GM12878 (cell line): ENCODE data around the gene USP10. TPM values are rescaled to one million over a fixed set of nuclear protein-coding genes. Genes with fewer than 3 reads are reported as not detected.

Experiments used
- ATAC-seq: fragments of 200-7000 bp; cut with Tn5 transposase; 3 replicates; pipeline ENCODE4 v1.9.1; 2020; ENCODE audit warnings: mild to moderate bottlenecking, moderate library complexity
- BruUV-seq: library from RNA; stranded (reverse); fragments of 400-500 nt; replicated peaks from 2 replicates; lab custom pipeline; 2021; lab: Mats Ljungman, UMichigan
- CTCF ChIA-PET: fragments of 300-600 bp; sonication (Branson Sonifier 250); formaldehyde crosslinking; extraction: SDS; loops from one replicate; lab custom pipeline; 2021; ENCODE audit warnings: inconsistent platforms; lab: Yijun Ruan, JAX
- POLR2A ChIA-PET: fragments of 350-600 bp; formaldehyde crosslinking; extraction: SDS; loops from one replicate; lab custom pipeline; 2021; ENCODE audit warnings: inconsistent platforms; lab: Charles Lee
- RAD21 ChIA-PET: fragments of 300-600 bp; sonication (Branson Sonifier 250); formaldehyde crosslinking; loops from one replicate; lab custom pipeline; 2023; ENCODE audit warnings: antibody characterized with exemption; ENCODE audit not compliant: unreplicated experiment; lab: Charles Lee
- SMC1A ChIA-PET: fragments of 300-600 bp; sonication (Branson Sonifier 250); formaldehyde crosslinking; loops from one replicate; lab custom pipeline; 2023; ENCODE audit not compliant: unreplicated experiment, uncharacterized antibody; lab: Charles Lee
- DNase-seq: peaks from one replicate; pipeline ENCODE4 v3.0.0-alpha.2; 2011; ENCODE audit warnings: low read depth, low spot score
- FAIRE-seq: peaks from 3 replicates; lab custom pipeline; 2011; peaks lifted over from hg19 to GRCh38; lab: Jason Lieb, UNC
- H2AFZ ChIP-seq: 2 replicates; pipeline ENCODE4 v1.6.0; 2011; ENCODE audit warnings: low read depth, low read length, control low read depth; ENCODE audit not compliant: control insufficient read depth
- H3K27ac ChIP-seq: 2 replicates; pipeline ENCODE4 v1.5.1; 2011; ENCODE audit warnings: control low read depth; ENCODE audit not compliant: control insufficient read depth, insufficient read depth
- H3K27me3 ChIP-seq, 2 experiments: replicated peaks in 1 of 2; 2 replicates each; pipeline versions ENCODE4 v1.6.0 to v1.6.1; 2011; ENCODE audit warnings: low read length in 1 of 2; ENCODE audit not compliant: control insufficient read depth in 2 of 2, insufficient read depth in 2 of 2
- H3K36me3 ChIP-seq, 2 experiments: 2 replicates each; pipeline ENCODE4 v1.5.1; 2011; ENCODE audit warnings: low read length in 1 of 2; ENCODE audit not compliant: control insufficient read depth in 2 of 2, insufficient read depth in 2 of 2
- H3K4me1 ChIP-seq: 2 replicates; pipeline ENCODE4 v1.6.1; 2011; ENCODE audit warnings: mild to moderate bottlenecking, low read length, moderate library complexity, mixed read lengths; ENCODE audit not compliant: control insufficient read depth, insufficient read depth
- H3K4me2 ChIP-seq: 2 replicates; pipeline ENCODE4 v1.6.0; 2011; ENCODE audit warnings: control low read depth; ENCODE audit not compliant: control insufficient read depth, insufficient read depth
- H3K4me3 ChIP-seq: fragments of 200-600 bp; sonication (generic); 2 replicates; pipeline ENCODE4 v1.5.1; 2016
- H3K79me2 ChIP-seq: 2 replicates; pipeline ENCODE4 v1.6.0; 2011; ENCODE audit warnings: low read length; ENCODE audit not compliant: control insufficient read depth, insufficient read depth
- H3K9ac ChIP-seq: 2 replicates; pipeline ENCODE4 v1.8.0; 2011; ENCODE audit warnings: low read length, control low read depth, mixed read lengths; ENCODE audit not compliant: control insufficient read depth, insufficient read depth
- H3K9me3 ChIP-seq: replicated peaks from 3 replicates; pipeline ENCODE4 v1.5.1; 2011; ENCODE audit warnings: mild to moderate bottlenecking, low read length; ENCODE audit not compliant: control insufficient read depth, insufficient read depth
- H4K20me1 ChIP-seq: 2 replicates; pipeline ENCODE4 v1.6.0; 2011; ENCODE audit not compliant: control insufficient read depth, insufficient read depth
- BMI1 ChIP-seq: fragments of 450-650 bp; IDR thresholded peaks from 2 replicates; pipeline ENCODE4 v1.6.1; 2016; ENCODE audit warnings: mild to moderate bottlenecking, moderate library complexity, borderline replicate concordance
- BRCA1 ChIP-seq: IDR thresholded peaks from 2 replicates; pipeline ENCODE4 v1.6.1; 2011; ENCODE audit warnings: low read depth, low read length, improper control_type of control experiment
- CBX3 ChIP-seq: fragments of 200-600 bp; sonication (generic); IDR thresholded peaks from 2 replicates; pipeline ENCODE4 v1.6.1; 2016; ENCODE audit warnings: low read depth, borderline replicate concordance
- CEBPZ ChIP-seq: fragments of 150-350 bp; IDR thresholded peaks from 2 replicates; pipeline ENCODE4 v1.6.1; 2016; ENCODE audit warnings: low read depth, low read length
- CREB1 ChIP-seq: IDR thresholded peaks from 2 replicates; pipeline ENCODE4 v1.6.1; 2012; ENCODE audit warnings: low read depth, mild to moderate bottlenecking, inconsistent platforms
- CREM ChIP-seq: IDR thresholded peaks from 2 replicates; pipeline ENCODE4 v1.6.1; 2014; ENCODE audit warnings: antibody characterized with exemption, low read depth
- EED ChIP-seq: sonication (generic); IDR thresholded peaks from 2 replicates; pipeline ENCODE4 v1.6.1; 2016; ENCODE audit warnings: antibody characterized with exemption, low read depth
- EP300 ChIP-seq, 2 experiments: fragments of 150-350 bp in 1 of 2; IDR thresholded peaks; 2 replicates each; pipeline ENCODE4 v1.6.1; 2011 to 2012; ENCODE audit warnings: low read depth in 2 of 2, low read length in 2 of 2, borderline replicate concordance in 1 of 2, improper control_type of control experiment in 1 of 2, inconsistent platforms in 1 of 2; ENCODE audit not compliant: control insufficient read depth in 1 of 2
- IKZF1 ChIP-seq: fragments of 450-650 bp; conservative IDR thresholded peaks from 2 replicates; pipeline ENCODE4 v1.6.1; 2017; ENCODE audit warnings: antibody characterized with exemption, mild to moderate bottlenecking
- JUND ChIP-seq: IDR thresholded peaks from 2 replicates; pipeline ENCODE4 v1.6.1; 2012; ENCODE audit warnings: low read depth, mild to moderate bottlenecking, low read length, improper control_type of control experiment, moderate library complexity
- KAT2A ChIP-seq: conservative IDR thresholded peaks from 2 replicates; pipeline ENCODE4 v1.6.1; 2011; ENCODE audit warnings: low read depth, low read length; ENCODE audit not compliant: control insufficient read depth
- NFIC ChIP-seq: IDR thresholded peaks from 2 replicates; pipeline ENCODE4 v1.6.1; 2012; ENCODE audit warnings: low read depth, mild to moderate bottlenecking, inconsistent platforms, low read length, moderate library complexity
- PAX5 ChIP-seq: IDR thresholded peaks from 2 replicates; pipeline ENCODE4 v1.6.1; 2011; ENCODE audit warnings: low read depth, low read length, borderline replicate concordance
- SKIL ChIP-seq: fragments of 450-650 bp; IDR thresholded peaks from 2 replicates; pipeline ENCODE4 v1.6.1; 2017; ENCODE audit warnings: mild to moderate bottlenecking, low read depth, inconsistent platforms; ENCODE audit not compliant: poor library complexity, severe bottlenecking
- STAT3 ChIP-seq: IDR thresholded peaks from 2 replicates; pipeline ENCODE4 v1.6.1; 2011; ENCODE audit warnings: low read depth, low read length, improper control_type of control experiment
- YBX1 ChIP-seq: fragments of 450-650 bp; IDR thresholded peaks from 2 replicates; pipeline ENCODE4 v1.6.1; 2016; ENCODE audit warnings: antibody characterized with exemption
- WGBS: methylation state at CpG from one replicate; pipeline ENCODE4 v1.1.6; 2016; ENCODE audit warnings: low lambda C conversion rate; ENCODE audit not compliant: insufficient replicate concordance, insufficient coverage; ENCODE audit errors: missing lambda C conversion rate; 5-methylcytosine and 5-hydroxymethylcytosine counted together
- in situ Hi-C: fragments of 300-500 bp; cut with MboI; formaldehyde crosslinking; loops from 9 replicates; pipeline ENCODE4 v1.14.3; 2018; ENCODE audit warnings: mixed read lengths
- intact Hi-C: fragments of 100-400 bp; cut with micrococcal nuclease; formaldehyde crosslinking; loops from one replicate; pipeline ENCODE4 v1.14.2; 2022; ENCODE audit not compliant: unreplicated experiment
- polyA plus RNA-seq, 11 experiments: library from polyadenylated mRNA; depleted of rRNA in 4 of 11; unstranded in 6 of 11; stranded (reverse) in 5 of 11; fragments of >200 nt; fragmentation: Nextera tagmentation in 4 of 11; fragmentation: Illumina TruSeq in 1 of 11; extraction: Ambion mirVana in 4 of 11; extraction: Trizol in 1 of 11; gene quantifications; 1 replicate in 1 of 11; 2 replicates in 10 of 11; pipeline versions ENCODE4 v1.2.1 to v1.2.3, GENCODE V29; 2011 to 2016; ENCODE audit warnings: inconsistent platforms in 2 of 11, missing spikeins in 2 of 11, low read depth in 1 of 11
- total RNA-seq, 4 experiments: library from RNA; depleted of rRNA in 3 of 4; stranded (reverse); fragments of >200 nt in 3 of 4; fragmentation: Illumina TruSeq in 1 of 4; extraction: Trizol in 1 of 4; gene quantifications; 2 replicates each; pipeline versions ENCODE4 v1.2.1 to v1.2.3, GENCODE V29; 2013 to 2021

The USP10 gene
- total and polyA plus RNA-seq, 10 of the 15 experiments (the other 5 are each of a cell fraction or from before 2014, with no cell fraction given) = 46.1 to 160 (median 105) TPM

- Histone ChIP-seq H2AFZ (no peak overlapping the region), H3K36me3 (peaks cover 1 to 15% of the 10 kb centered on the region in 2 experiments), H3K27me3 (no peaks in the 10 kb centered on the region), H3K79me2 (peaks cover 95% of the 10 kb centered on the region), H3K4me2 (peak overlapping the region; percentile 69), H3K4me3 (0 out of 2 replicates have a peak overlapping the region, but pooled peaks have one; percentile 49), H3K9ac (peak overlapping the region; percentile 62), H3K4me1 (peaks cover 26% of the 10 kb centered on the region), H3K9me3 (no peaks in the 10 kb centered on the region; the same call in 2 of the 3 replicates), H4K20me1 (no peaks in the 10 kb centered on the region), H3K27ac (peak overlapping the region; percentile 83)
- in situ Hi-C loops (no loop called here), intact Hi-C loops (no loop called here)
- ATAC-seq = peak; percentile 78
- WGBS = 1% methylated on average over 8 of the region's 9 CpGs
- ChIA-PET SMC1A (interaction anchor here (0.9 to 3.7 kb wide), 17 partner anchors 9 to 223 kb away, joined by 3 to 38 read pairs (median 8); partner anchors contain the start of gene KLHL36), POLR2A (interaction anchor here (0.7 to 2.0 kb wide), 9 partner anchors 8 to 215 kb away, joined by 3 to 8 read pairs (median 5); no protein-coding TSS in a partner anchor), CTCF (interaction anchor here (0.6 to 10.5 kb wide), 17 partner anchors 8 to 240 kb away, joined by 3 to 196 read pairs (median 8); no protein-coding TSS in a partner anchor), RAD21 (interaction anchor here (1.2 to 7.1 kb wide), 15 partner anchors 9 to 225 kb away, joined by 3 to 62 read pairs (median 8); no protein-coding TSS in a partner anchor)
- no peak for DNase-seq
- no TSS peak for BruUV-seq
- FAIRE-seq = peak; percentile 91
- TF ChIP-seq BRCA1 (no peak), CREB1 (peak; percentile 29; the same call in 1 of the 2 replicates), JUND (no peak), BMI1 (peak; percentile 46; the same call in 1 of the 2 replicates), EED (peak; percentile 67), CBX3 (no peak), STAT3 (no peak), KAT2A (no peak), IKZF1 (peak; percentile 88), CREM (peak; percentile 45; the same call in 1 of the 2 replicates), PAX5 (peak; percentile 78), EP300 (IDR thresholded peaks at IDR 0.05; ENCODE audit: borderline replicate concordance in 1 of 2, control insufficient read depth in 1 of 2, low read depth in 2 of 2, low read length in 2 of 2) (peak in 1 of 2 experiments; percentile 60; a peak in 1 of 4 replicates), NFIC (peak; percentile 50; the same call in 1 of the 2 replicates), CEBPZ (no peak), SKIL (peak; percentile 65), YBX1 (no peak)
These were observed 30.8 kb downstream of the USP10 start for GRCh38 chr16:84730406-84731106.
